Activated CD4-positive, alpha-beta T cell treated with anti-CD3 and anti-CD28 coated beads, Interleukin-2, Interleukin-4, amounts not matched to agents 100 ng/mL and 50 ng/mL, durations not matched to agents 16 hours and 8 hours (primary cell): Measurements from ENCODE around the gene SVIL.
"Not testable (repeated sequence)": the region's sequence is repeated elsewhere in the genome, so short reads cannot be mapped to it uniquely, and the experiment has no call there.

Source experiments
- DNase-seq: peaks from one replicate; pipeline ENCODE4 v3.0.0-alpha.2; 2020; ENCODE audit warnings: low spot score

SVIL gene

GRCh38 chr10:29574212-29575097 lies 60.3 kb downstream of the SVIL start:
- not testable (repeated sequence) for DNase-seq

GRCh38 chr10:29570248-29570647 lies 64.5 kb downstream of the SVIL start:
- not testable (repeated sequence) for DNase-seq

GRCh38 chr10:29569795-29570194 lies 65.0 kb downstream of the SVIL start:
- DNase-seq: no peak

- DNase-seq: no peak
These were observed 67.8 kb downstream of the SVIL start for GRCh38 chr10:29567003-29567402.

- DNase-seq: not testable (repeated sequence)
These were observed 68.6 kb downstream of the SVIL start for GRCh38 chr10:29566209-29566608.

GRCh38 chr10:29563420-29564035 lies 71.2 kb downstream of the SVIL start:
- DNase-seq: no peak

GRCh38 chr10:29563006-29563405 lies 71.8 kb downstream of the SVIL start:
- not testable (repeated sequence) for DNase-seq

GRCh38 chr10:29559996-29560395 lies 74.8 kb downstream of the SVIL start:
- no peak for DNase-seq

GRCh38 chr10:29557665-29558064 lies 77.1 kb downstream of the SVIL start:
- no peak for DNase-seq

GRCh38 chr10:29555746-29556481 lies 78.9 kb downstream of the SVIL start:
- DNase-seq: no peak

GRCh38 chr10:29555091-29555745 lies 79.6 kb downstream of the SVIL start:
- DNase-seq: no peak

- DNase-seq: no peak
These were observed 80.1 kb downstream of the SVIL start for GRCh38 chr10:29554660-29555059.

- no peak for DNase-seq
These were observed 81.1 kb downstream of the SVIL start for GRCh38 chr10:29553544-29554250.

- DNase-seq: not testable (repeated sequence)
These were observed 81.7 kb downstream of the SVIL start for GRCh38 chr10:29553116-29553515.

- DNase-seq: not testable (repeated sequence)
These were observed 85.3 kb downstream of the SVIL start for GRCh38 chr10:29549493-29549892.

- DNase-seq: no peak
These were observed 87.9 kb downstream of the SVIL start for GRCh38 chr10:29546773-29547313.

- no peak for DNase-seq
These were observed 89.6 kb downstream of the SVIL start for GRCh38 chr10:29545122-29545521.

- DNase-seq: no peak
These were observed 91.1 kb downstream of the SVIL start for GRCh38 chr10:29543715-29544114.

- no peak for DNase-seq
These were observed 92.0 kb downstream of the SVIL start for GRCh38 chr10:29542723-29543122.

- no peak for DNase-seq
These were observed 93.2 kb downstream of the SVIL start for GRCh38 chr10:29541422-29542210.
